Fibroblast of skin of right biceps (primary cell): ENCODE results near the gene EIF4G3.
A peak's percentile ranks its signal among the peaks of the same experiment; 100 is the strongest.
"Not testable (repeated sequence)": the region's sequence is repeated elsewhere in the genome, so short reads cannot be mapped to it uniquely, and the experiment has no call there.

ENCODE experiments used
- DNase-seq: peaks from one replicate; pipeline ENCODE4 v3.0.0-alpha.2; 2013

Gene EIF4G3, protein sequence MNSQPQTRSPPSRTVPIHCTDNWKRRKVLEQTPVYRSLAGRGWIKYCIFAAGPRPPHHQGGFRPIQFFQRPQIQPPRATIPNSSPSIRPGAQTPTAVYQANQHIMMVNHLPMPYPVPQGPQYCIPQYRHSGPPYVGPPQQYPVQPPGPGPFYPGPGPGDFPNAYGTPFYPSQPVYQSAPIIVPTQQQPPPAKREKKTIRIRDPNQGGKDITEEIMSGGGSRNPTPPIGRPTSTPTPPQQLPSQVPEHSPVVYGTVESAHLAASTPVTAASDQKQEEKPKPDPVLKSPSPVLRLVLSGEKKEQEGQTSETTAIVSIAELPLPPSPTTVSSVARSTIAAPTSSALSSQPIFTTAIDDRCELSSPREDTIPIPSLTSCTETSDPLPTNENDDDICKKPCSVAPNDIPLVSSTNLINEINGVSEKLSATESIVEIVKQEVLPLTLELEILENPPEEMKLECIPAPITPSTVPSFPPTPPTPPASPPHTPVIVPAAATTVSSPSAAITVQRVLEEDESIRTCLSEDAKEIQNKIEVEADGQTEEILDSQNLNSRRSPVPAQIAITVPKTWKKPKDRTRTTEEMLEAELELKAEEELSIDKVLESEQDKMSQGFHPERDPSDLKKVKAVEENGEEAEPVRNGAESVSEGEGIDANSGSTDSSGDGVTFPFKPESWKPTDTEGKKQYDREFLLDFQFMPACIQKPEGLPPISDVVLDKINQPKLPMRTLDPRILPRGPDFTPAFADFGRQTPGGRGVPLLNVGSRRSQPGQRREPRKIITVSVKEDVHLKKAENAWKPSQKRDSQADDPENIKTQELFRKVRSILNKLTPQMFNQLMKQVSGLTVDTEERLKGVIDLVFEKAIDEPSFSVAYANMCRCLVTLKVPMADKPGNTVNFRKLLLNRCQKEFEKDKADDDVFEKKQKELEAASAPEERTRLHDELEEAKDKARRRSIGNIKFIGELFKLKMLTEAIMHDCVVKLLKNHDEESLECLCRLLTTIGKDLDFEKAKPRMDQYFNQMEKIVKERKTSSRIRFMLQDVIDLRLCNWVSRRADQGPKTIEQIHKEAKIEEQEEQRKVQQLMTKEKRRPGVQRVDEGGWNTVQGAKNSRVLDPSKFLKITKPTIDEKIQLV (N-terminal part only)

DNA sequence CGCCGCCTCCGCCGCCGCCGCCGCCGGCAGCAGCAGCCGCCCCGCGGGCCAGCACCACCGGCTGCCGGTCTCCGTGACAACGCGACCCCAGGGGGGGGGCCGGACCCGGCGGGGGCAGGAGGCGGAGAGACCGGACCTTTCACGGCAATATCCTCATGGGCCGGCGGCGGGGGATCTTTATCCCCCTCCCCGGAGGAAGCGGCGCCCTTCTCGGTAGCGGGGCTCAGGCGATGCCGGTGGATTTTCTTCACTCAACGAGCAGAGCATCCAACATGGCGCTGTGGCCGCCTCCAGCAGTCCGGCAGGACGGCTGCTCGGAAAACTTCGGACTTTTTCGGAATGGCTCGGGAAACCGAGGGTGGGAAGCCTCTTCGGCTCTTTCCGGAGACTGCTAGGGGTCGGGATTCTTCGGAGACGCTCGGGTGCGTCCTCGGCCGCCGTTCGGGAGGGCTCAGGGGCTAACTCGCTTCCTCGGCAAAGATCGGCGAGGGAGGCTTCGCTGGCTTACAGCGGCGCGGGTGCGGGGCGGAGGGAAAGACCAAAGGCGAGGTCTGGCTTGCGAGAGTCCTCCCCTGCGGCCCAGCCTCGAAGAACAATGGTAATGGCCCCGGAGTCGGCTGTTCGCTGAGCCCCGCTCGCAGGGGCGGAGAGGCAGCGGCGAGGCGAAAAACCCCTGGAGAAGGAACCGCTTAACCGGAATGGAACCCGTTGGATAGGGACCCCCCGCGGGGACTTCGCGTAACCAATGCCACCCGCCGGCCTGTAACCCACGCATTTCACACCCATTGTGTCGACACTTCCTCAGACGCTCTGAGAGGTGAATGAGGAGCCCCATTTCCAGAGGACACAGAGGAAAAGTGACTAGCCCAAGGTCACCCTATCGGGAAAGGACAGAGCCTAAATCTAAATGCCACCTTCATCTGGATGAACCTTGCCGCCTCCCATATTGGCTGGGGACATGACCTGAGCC, at the start of gene EIF4G3:
EIF4G3 (minus strand) TSS at position 312 of the 970 bp plus-strand sequence. CDS start 174,155 bp downstream, outside the sequence.
- DNase-seq, result peak; percentile 96

GRCh38 chr1:21225065-21225464, 48.4 kb upstream of the EIF4G3 start:
- DNase-seq, result no peak

DNA sequence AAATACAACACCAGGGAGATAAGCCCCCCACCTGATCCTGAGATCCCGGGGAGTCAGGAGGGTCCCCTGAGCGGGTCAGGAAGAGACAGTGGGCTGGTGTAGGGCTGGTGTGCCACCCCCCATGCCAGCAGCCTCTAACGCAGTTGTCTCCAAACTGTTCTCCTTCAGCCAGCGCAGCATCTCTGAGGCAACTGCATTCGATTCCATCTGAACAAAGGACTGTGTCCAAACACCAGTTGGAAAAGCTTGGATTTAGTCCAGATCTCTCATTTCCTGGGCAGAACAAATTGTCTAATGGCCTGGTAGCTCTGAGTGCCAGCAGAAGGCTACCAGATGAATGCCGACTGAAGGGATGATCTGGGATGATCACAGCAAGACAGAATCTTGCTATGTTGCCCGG, 44.1 kb upstream of the EIF4G3 start:
- DNase-seq, result no peak

DNA sequence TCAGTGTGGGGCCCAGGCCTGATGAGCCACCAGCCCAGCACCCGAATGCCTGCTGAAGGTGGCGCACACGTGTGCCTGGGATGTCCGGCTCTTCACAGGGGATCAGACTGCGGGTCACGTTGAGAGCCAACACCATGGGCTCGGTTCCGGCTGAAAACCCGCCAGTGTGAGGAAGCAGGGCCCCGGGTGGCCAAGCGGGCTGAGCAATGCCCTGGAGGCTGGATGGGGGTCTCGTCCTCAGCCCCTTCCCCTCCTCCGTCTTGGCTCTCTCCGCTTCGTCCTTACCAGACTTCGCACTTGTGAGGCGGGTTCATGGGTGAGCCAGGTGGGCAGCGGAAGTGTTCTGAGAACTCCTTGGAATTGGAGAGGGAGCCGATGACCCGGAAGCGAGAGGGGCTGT, 43.0 kb upstream of the EIF4G3 start:
- DNase-seq, result no peak

GRCh38 chr1:21217812-21218596, 41.3 kb upstream of the EIF4G3 start:
- DNase-seq, result peak; percentile 19

GRCh38 chr1:21216835-21217811, 40.4 kb upstream of the EIF4G3 start:
- DNase-seq, result peak; percentile 45

DNA sequence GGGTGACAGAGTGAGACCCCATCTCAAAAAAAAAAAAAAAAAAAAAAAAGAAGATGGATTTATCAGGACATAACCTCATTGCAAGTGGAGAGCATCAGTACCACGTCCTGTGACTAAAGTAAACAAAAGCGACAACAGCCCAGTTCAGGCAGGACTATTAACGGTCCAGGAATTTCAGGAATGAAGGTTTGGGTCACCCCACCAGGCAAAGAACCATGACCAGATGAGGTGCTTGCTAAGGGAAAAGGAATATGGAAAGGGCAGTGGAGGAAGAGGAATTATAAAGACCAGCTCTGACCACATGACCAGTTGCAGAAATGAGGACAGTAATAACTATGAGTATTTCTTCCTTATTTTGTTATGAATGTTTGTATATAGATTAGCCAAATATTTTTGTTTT, 35.4 kb upstream of the EIF4G3 start:
- peak; percentile 33 for DNase-seq

- DNase-seq, result not testable (repeated sequence)
These were observed 31.5 kb upstream of the EIF4G3 start for GRCh38 chr1:21208137-21208700.

- peak; percentile 34 for DNase-seq
These were observed 29.4 kb upstream of the EIF4G3 start for GRCh38 chr1:21206117-21206516.

DNA sequence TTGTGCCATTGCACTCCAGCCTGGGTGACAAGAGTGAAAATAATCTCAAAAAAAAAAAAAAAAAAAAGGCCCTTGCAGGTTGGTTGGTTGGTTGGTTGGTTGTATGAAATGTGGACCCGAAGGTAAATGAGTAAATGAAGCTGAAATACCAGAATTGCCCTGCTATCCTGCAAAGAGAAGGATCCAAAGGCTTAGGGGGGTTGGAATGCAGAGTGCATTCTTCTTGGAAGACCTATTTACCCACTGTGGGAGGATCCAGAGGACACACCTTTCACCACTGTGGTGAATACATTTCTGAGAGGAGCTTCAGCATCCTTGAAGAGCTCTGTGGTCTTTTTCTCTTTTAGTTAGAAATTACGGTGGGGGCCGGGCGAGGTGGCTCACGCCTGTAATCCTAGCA, 28.7 kb upstream of the EIF4G3 start:
- no peak for DNase-seq

DNA sequence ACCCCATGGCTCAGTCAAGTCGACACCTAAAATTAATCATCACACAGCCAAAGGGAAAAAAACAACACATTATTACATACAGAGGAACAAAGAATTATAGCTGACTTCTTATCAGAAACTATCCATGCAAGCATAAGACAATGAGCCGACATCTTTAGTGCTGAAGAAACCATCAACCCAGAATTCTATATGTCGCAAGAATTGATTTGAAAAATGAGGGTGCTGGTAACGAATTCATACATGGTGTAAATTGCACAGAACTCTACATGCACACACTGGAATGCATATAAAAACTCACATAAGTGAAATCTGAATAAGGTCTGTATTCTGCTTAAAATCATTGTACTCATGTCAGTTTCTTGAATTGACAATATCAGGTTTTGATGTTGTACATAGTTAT, 25.0 kb upstream of the EIF4G3 start:
- no peak for DNase-seq

GRCh38 chr1:21201238-21201637, 24.5 kb upstream of the EIF4G3 start:
- peak; percentile 34 for DNase-seq

DNA sequence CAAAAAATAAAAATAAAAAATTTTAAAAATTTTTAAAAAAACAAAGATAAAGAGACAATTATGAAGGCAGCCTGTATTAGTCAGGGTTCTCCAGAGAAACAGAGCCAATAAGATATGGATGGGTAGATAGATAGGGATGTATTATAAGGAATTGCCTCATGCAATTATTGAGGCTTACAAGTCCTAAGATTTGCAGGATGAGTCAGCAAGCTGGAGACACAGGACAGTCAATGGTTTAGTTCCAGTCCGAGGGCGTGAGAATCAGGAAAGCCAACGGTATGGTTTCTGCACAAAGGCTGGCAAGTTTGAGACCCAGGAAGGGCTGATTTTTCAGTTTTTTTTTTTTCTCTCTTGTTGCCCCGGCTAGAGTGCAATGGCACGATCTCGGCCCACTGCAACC, 24.1 kb upstream of the EIF4G3 start:
- peak; percentile 33 for DNase-seq

GRCh38 chr1:21198929-21199328, 22.2 kb upstream of the EIF4G3 start:
- no peak for DNase-seq

DNA sequence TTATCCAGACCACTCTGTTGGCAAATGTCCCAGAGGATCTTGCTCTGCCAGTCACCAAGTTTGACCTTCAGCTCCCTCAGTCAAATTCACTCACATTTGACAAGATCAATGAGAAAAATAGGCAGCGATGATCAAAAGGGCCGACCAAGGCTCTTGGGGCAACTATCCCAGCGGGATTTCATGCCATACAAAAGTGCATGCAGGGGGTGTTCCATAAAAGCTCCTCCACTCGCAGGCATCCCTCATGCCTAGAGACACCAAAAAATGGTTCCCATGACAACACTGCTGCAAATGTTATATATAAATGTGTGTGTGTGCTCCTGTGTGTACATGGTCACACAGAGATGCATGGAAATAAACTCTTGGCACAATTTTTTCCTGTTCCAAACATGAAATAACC, 16.2 kb upstream of the EIF4G3 start:
- no peak for DNase-seq

DNA sequence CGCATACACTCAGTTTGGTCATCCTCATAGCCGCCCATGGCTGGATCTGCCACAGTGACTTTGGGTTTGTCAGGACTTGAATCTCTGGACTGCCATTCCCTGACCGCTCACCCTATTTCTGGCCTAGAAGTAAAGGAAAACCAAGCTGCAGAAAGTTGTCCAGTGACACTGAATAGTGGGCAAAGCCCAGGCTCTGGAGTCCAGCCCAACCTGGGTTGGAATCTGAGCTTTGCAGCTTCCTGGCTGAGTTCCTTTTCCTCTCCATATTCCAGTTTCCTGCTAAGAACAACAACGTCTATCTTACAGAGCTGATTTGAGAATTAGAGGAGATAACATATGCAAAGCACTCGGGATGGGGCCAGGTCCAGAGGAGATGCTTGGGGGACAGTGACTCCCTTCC, 15.6 kb upstream of the EIF4G3 start:
- no peak for DNase-seq

GRCh38 chr1:21190771-21191170, 14.1 kb upstream of the EIF4G3 start:
- not testable (repeated sequence) for DNase-seq

- no peak for DNase-seq
These were observed 13.3 kb upstream of the EIF4G3 start for GRCh38 chr1:21189906-21190500.

GRCh38 chr1:21189421-21189820, 12.7 kb upstream of the EIF4G3 start:
- DNase-seq, result no peak
